ENCODE measurements around the gene PCBP4.
A peak's percentile ranks its signal among the peaks of the same experiment; 100 is the strongest.
"Not testable (repeated sequence)": the region's sequence is repeated elsewhere in the genome, so short reads cannot be mapped to it uniquely, and the experiment has no call there.

The PCBP4 gene

DNA sequence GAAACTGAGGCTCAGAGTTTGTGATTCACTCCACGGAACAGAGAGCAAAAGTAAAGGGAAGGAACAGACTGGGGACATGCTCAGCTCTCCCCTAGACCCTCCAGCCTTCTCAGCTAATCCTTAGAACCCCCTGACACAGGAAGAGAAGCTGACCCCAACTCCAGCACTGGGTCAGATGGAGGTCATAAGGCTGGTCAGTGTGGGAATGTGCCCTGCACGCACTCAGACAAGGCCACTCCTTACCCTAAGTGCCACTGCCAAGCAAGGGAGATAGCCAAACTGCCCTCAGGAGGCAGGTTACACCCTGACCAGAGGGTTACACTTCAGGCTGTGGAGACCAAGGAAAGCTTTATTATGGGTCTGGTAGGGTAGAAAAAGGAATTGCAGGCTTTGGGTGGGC is 27.3 kb upstream of the PCBP4 start:
- Histone ChIP-seq H3K27ac (peak overlapping the region in 1 of 2 donors; percentile 80), H3K4me3 (peak overlapping the region; percentile 83)
- DNase-seq (ENCODE audit: low spot score) = no peak
- TF ChIP-seq, protein P1, sequence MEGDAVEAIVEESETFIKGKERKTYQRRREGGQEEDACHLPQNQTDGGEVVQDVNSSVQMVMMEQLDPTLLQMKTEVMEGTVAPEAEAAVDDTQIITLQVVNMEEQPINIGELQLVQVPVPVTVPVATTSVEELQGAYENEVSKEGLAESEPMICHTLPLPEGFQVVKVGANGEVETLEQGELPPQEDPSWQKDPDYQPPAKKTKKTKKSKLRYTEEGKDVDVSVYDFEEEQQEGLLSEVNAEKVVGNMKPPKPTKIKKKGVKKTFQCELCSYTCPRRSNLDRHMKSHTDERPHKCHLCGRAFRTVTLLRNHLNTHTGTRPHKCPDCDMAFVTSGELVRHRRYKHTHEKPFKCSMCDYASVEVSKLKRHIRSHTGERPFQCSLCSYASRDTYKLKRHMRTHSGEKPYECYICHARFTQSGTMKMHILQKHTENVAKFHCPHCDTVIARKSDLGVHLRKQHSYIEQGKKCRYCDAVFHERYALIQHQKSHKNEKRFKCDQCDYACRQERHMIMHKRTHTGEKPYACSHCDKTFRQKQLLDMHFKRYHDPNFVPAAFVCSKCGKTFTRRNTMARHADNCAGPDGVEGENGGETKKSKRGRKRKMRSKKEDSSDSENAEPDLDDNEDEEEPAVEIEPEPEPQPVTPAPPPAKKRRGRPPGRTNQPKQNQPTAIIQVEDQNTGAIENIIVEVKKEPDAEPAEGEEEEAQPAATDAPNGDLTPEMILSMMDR (IDR thresholded peaks at IDR 0.05) = no peak

DNA sequence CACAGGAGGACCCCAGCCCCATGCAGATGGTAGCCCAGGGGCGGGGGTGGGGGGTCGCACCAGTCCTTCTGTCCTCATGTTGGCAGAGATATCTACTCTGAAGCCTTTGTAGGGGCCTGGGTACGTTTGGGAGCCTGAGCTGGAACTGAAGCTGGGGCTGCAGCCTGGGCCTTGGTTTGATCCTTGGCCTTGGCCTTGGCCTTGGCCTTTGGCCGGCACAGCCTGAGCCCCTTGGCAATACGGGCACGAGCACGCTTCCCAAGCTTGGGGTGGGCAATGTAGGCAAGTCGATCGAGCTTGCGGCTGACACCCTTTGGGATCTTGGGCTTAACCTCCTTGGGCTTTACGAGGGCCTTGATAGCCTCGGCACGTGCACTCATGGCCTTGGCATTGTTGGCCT is 26.4 kb upstream of the PCBP4 start:
- not testable (repeated sequence) for H3K27ac ChIP-seq; H3K4me3 ChIP-seq; DNase-seq (ENCODE audit: low spot score)

- H3K27ac ChIP-seq = no peak overlapping the region
- DNase-seq (ENCODE audit: low spot score) = no peak
- TF ChIP-seq, protein P1 (IDR thresholded peaks at IDR 0.05) = no peak
- H3K4me3 ChIP-seq = no peak overlapping the region
Observed at GRCh38 chr3:51992017-51992682, 24.9 kb upstream of the PCBP4 start.

DNA sequence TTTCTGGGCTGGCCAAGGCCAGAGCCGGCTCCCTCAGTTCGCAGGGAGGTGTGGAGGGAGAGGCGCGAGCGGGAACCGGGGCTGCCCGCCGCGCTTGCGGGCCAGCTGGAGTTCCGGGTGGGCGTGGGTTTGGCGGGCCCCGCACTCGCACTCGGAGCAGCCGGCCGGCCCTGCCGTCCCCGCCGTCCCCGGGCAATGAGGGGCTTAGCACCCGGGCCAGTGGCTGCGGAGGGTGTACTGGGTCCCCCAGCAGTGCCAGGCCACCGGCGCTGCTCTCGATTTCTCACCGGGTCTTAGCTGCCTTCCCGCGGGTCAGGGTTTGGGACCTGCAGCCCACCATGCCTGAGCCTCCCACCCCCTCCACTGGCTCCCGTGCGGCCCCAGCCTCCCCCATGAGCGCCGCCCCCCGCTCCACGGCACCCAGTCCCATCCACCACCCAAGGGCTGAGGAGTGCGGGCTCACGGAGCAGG is 23.3 kb upstream of the PCBP4 start:
- H3K27ac ChIP-seq; H3K4me3 ChIP-seq; DNase-seq (ENCODE audit: low spot score): not testable (repeated sequence)

- no peak for DNase-seq (ENCODE audit: low spot score)
- Histone ChIP-seq H3K4me3 (no peak overlapping the region), H3K27ac (no peak overlapping the region)
- TF ChIP-seq, protein P1 (IDR thresholded peaks at IDR 0.05) = no peak
Observed at GRCh38 chr3:51988286-51989146, 21.3 kb upstream of the PCBP4 start.

GRCh38 chr3:51987568-51987967 is 20.3 kb upstream of the PCBP4 start:
- TF ChIP-seq, protein P1 (IDR thresholded peaks at IDR 0.05) = no peak
- no peak for DNase-seq (ENCODE audit: low spot score)
- Histone ChIP-seq H3K4me3 (no peak overlapping the region), H3K27ac (no peak overlapping the region)

GRCh38 chr3:51986010-51986947 is 19.0 kb upstream of the PCBP4 start:
- TF ChIP-seq, protein P1 (IDR thresholded peaks at IDR 0.05) = no peak
- no peak for DNase-seq (ENCODE audit: low spot score)
- Histone ChIP-seq H3K27ac (no peak overlapping the region), H3K4me3 (no peak overlapping the region)

Data from coronary artery (tissue), 2 donors.